GM18508 (cell line): Measurements from ENCODE around the gene CDC25B.

Experiments
- ATAC-seq: cut with Tn5 transposase; IDR thresholded peaks from one replicate; pipeline ENCODE4 v1.9.1; 2021; ENCODE audit warnings: moderate number of reproducible peaks; ENCODE audit not compliant: insufficient read depth, unreplicated experiment

Gene CDC25B

DNA sequence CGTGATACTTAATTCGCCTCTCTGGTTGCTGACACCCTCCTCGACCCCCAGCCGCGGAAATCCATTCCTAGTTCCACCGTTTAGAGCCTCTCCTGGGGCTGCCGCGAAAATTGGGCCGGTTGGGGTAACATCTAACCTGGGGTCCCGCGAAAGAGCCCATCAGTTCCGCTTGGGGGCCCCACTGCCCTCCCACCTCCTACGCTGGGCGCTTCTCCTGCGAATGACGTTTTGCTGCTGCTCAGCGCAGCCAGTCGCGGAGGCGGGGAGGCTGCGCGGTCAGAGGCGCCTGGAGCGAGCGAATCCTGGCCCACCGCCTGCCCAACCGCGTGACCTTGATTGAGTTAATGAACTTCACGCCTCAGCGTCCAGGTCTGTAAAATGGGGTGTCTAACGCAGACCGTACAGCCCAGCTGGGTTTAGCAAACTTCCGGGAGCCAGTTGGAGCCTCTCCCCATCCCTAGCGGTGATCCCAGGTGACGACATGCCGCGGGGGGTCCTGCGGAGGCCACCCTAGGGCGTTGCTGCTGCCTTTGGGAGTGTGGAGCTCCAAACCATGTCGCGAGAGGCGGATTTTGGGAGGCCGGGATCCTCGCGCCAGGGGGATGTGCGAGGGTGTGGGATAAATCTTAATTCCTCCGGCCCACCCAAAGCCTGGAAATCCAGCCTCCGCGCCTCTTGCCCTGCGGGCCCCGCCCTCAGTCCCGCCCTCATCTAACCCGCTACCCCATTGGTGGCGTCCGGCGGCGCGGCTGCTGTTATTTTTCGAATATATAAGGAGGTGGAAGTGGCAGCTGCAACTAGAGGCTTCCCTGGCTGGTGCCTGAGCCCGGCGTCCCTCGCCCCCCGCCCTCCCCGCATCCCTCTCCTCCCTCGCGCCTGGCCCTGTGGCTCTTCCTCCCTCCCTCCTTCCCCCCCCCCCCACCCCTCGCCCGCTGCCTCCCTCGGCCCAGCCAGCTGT lies at the start of gene CDC25B:
CDC25B (plus strand) TSS at position 800 of the 958 bp plus-strand sequence. CDS start 222 bp downstream, outside the sequence.
- ATAC-seq = no peak

- ATAC-seq = no peak
These were observed 48.6 kb upstream of the CDC25B start for GRCh38 chr20:3747471-3747870.

GRCh38 chr20:3748073-3748472 lies 48.0 kb upstream of the CDC25B start:
- ATAC-seq = no peak

GRCh38 chr20:3749087-3749688 lies 46.9 kb upstream of the CDC25B start:
- ATAC-seq = no peak

DNA sequence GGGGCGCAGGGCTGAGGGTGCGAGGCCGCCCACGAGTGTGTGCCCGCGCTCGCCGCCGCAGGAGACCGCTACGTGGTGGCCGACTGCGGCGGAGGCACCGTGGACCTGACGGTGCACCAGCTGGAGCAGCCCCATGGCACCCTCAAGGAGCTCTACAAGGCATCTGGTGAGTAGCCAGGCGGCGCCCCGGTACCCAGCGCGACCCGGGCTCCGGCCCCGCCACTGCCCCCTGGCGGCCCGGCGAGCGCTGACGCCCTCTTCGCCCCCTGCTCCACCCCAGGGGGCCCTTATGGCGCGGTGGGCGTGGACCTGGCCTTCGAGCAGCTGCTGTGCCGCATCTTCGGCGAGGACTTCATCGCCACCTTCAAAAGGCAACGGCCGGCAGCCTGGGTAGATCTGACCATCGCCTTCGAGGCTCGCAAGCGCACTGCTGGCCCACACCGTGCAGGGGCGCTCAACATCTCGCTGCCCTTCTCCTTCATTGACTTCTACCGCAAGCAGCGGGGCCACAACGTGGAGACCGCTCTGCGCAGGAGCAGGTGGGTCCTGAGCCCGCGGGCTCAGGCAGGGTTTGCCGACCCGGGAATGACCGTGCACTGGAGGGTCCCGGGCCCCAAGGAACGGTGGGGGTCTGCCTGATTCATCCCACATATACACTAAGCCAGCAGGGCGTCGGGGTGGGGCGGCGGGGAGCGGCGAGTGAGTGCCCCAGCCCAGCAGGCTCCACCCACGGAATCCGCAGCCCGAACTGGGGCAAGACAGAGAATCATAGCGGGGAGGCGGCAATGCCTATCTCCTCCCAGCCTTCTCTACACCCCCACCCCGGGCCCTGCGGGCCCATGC lies 46.2 kb upstream of the CDC25B start:
- ATAC-seq = no peak

DNA sequence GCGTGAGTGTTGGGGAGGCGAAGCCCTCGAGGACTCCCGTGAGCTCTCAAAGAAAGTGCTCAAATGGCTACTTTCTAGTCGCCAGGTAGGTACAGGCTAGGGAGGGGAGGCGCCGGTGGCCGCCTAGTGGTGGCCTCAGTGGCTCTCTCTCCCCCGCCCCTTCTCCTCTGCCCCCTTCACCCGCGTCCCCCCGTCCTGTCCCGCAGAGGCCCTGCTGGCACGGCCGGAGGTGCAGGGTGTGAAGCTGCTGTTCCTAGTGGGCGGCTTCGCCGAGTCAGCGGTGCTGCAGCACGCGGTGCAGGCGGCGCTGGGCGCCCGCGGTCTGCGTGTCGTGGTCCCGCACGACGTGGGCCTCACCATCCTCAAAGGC lies 44.8 kb upstream of the CDC25B start:
- no peak for ATAC-seq

GRCh38 chr20:3751675-3752385 lies 44.3 kb upstream of the CDC25B start:
- ATAC-seq = no peak

DNA sequence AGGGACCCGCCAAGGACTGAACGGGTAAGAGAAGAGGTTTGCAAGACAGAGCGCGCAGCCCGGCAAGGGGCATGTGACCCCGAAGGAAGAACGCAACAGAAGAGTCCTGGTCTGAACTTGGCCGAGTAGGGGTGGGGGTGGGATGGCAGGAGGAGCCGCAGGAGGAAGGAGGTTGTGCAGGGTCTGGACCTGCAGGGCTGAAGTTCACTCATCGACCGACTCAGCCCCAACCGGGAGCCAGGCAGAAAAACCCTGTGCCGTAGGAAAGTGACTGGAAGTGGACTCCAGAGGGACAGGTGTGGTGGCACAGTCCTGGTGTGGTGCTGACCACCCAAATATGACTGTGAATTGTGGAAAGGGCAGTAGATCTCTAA lies 43.7 kb upstream of the CDC25B start:
- no peak for ATAC-seq

DNA sequence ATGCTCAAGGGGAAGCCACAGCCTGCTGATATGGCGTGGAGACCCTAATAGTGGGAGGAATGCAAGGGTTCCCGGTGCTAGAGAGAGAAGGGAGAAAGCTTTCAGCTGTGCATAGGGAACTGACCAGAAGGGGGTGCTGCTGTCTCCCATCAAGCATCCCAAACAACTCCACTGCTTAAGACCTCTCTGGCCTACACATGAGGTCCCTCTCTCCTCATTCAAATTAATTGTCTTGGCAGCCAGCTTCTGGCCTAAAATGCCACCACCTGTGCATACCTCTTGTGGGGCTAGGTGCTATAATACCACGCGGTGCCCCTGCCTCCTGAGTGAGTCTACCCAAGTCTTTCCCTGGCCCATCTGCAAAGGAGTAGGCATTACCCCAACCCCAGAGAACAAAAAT lies 43.0 kb upstream of the CDC25B start:
- ATAC-seq = no peak

GRCh38 chr20:3753501-3754275 lies 42.4 kb upstream of the CDC25B start:
- no peak for ATAC-seq

DNA sequence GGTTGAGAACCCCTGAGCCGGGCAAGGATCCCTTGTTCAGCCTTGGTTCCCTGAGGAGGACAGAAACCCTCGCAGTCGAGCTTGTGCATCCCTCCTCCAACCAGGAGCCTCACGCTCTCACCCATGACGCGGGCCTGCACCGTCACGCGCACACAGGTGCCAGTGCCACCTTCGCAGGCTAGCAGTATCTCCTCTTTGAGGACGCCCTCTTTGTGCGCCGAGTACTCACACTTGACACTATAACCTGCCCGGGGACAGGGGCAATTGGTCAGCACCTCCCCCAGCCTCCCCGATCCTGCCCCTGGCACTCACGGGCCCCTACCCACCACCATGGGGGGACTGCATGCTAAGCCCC lies 41.9 kb upstream of the CDC25B start:
- ATAC-seq = no peak

DNA sequence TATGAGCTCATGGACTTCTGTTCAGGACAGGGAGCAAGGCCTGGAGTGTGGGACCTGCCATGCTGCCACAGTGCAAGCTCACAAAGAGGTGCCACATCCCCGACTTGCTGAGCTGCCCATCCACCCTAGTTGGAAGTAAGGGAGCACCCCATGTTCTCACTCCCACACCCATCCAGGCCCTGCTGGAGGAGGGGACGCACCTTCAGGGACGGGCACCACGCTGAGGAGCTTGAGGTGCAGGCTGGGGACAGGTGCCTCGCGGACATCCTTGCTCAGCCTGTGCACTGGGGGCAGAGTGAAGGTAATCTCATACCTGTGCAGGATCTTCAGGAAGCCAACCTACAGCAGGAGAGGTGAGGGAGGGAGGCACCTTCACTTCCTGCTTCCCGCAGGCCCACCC lies 40.8 kb upstream of the CDC25B start:
- ATAC-seq = no peak

- ATAC-seq = no peak
These were observed 40.2 kb upstream of the CDC25B start for GRCh38 chr20:3755814-3756480.

- no peak for ATAC-seq
These were observed 38.8 kb upstream of the CDC25B start for GRCh38 chr20:3757268-3757667.

- no peak for ATAC-seq
These were observed 37.5 kb upstream of the CDC25B start for GRCh38 chr20:3758566-3758965.

DNA sequence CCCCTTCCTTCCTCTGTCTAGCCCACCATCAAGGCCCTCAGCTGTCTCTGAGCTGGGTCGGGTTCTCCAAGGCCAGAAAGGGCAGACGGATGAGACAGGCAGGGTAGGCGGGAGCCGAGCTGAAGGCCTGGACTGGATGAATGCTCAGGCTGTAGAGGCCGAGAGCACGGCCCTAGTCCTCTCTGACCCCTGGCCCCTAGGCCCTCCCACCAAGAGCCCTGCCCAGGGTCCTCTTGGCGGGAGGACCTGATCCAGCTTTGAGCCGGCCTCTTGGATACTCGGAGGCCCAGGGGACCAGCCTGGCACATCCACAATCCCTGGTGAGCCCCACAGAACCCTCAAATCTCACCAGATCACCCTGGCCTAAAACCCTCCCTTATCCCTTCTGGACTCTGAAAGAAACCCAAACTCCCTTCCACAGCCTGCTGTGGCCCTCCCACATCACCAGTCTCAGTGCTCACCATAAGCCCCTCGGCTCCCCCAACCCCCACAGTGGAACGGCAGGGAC lies 36.7 kb upstream of the CDC25B start:
- no peak for ATAC-seq

GRCh38 chr20:3759884-3760283 lies 36.2 kb upstream of the CDC25B start:
- ATAC-seq = no peak

GRCh38 chr20:3760655-3761348 lies 35.3 kb upstream of the CDC25B start:
- ATAC-seq = no peak
